Neutrophil (primary cell): ENCODE measurements around the gene UBR7.

Source experiments
- H3K27ac ChIP-seq: fragments of 200-600 bp; sonication (generic); 2 replicates; pipeline ENCODE4 v1.5.1; 2016; ENCODE audit warnings: mild to moderate bottlenecking, moderate library complexity
- H3K27me3 ChIP-seq: fragments of 200-600 bp; sonication (generic); 2 replicates; pipeline ENCODE4 v1.6.0; 2016; ENCODE audit warnings: mild to moderate bottlenecking
- H3K36me3 ChIP-seq: fragments of 200-600 bp; sonication (generic); 2 replicates; pipeline ENCODE4 v1.5.1; 2017
- H3K4me1 ChIP-seq, 2 experiments: fragments of 200-600 bp in 1 of 2; sonication (generic) in 1 of 2; 1 replicate in 1 of 2; 2 replicates in 1 of 2; pipeline versions ENCODE4 v1.5.1 to v1.6.1; 2013 to 2016; ENCODE audit warnings: low read depth in 1 of 2, low read length in 1 of 2, mild to moderate bottlenecking in 1 of 2, moderate library complexity in 1 of 2; ENCODE audit not compliant: control insufficient read depth in 1 of 2, insufficient read depth in 1 of 2
- H3K4me3 ChIP-seq, 2 experiments: fragments of 200-600 bp in 1 of 2; sonication (generic) in 1 of 2; 1 replicate in 1 of 2; 2 replicates in 1 of 2; pipeline ENCODE4 v1.5.1; 2013 to 2016; ENCODE audit warnings: low read depth in 1 of 2, low read length in 1 of 2, mild to moderate bottlenecking in 1 of 2, moderate library complexity in 1 of 2
- H3K9me3 ChIP-seq: fragments of 200-600 bp; sonication (generic); 2 replicates; pipeline ENCODE4 v1.5.1; 2016
- CTCF ChIP-seq: fragments of 200-600 bp; sonication (generic); IDR thresholded peaks from 2 replicates; pipeline ENCODE4 v1.5.1; 2016; ENCODE audit warnings: antibody characterized with exemption

The UBR7 gene

DNA sequence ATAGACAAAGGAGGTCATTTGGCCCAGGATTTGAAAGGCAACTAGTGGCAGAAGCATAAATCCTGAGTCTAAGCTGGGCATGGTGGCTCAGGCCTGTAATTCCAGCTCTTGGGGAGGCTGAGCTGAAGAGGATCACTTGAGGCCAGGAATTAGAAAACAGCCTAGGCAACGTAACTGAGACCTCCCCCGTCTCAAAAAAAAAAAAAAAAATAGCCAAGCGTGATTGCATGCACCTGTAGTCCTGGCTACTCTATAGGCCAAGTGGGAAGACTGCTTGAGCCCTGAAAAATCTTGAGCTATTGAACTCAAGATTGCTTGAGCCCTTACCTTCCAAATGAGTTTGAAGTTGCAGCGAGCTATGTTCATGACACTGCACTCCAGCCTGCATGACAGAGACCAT, 8.0 kb upstream of the UBR7 start:
- Histone ChIP-seq H3K27ac (no peak overlapping the region), H3K36me3 (no peaks in the 10 kb centered on the region), H3K4me3 (no peak overlapping the region), H3K4me1 (no peaks in the 10 kb centered on the region), H3K27me3 (no peaks in the 10 kb centered on the region), H3K9me3 (no peaks in the 10 kb centered on the region)
- no peak for TF ChIP-seq CTCF

- no peaks in the 10 kb centered on the region for H3K27me3 ChIP-seq
- no peaks in the 10 kb centered on the region for H3K36me3 ChIP-seq
- no peaks in the 10 kb centered on the region for H3K9me3 ChIP-seq
- H3K4me3 ChIP-seq, result no peak overlapping the region
- no peak overlapping the region for H3K27ac ChIP-seq
- no peak for TF ChIP-seq CTCF
- no peaks in the 10 kb centered on the region for H3K4me1 ChIP-seq
These were observed 6.5 kb upstream of the UBR7 start for GRCh38 chr14:93200553-93200952.

GRCh38 chr14:93201155-93201704, 5.8 kb upstream of the UBR7 start:
- no peak for TF ChIP-seq CTCF
- Histone ChIP-seq H3K27me3 (no peaks in the 10 kb centered on the region), H3K9me3 (no peaks in the 10 kb centered on the region), H3K4me1 (peaks cover 7% of the 10 kb centered on the region in 2 experiments), H3K27ac (no peak overlapping the region), H3K36me3 (no peaks in the 10 kb centered on the region), H3K4me3 (no peak overlapping the region)

DNA sequence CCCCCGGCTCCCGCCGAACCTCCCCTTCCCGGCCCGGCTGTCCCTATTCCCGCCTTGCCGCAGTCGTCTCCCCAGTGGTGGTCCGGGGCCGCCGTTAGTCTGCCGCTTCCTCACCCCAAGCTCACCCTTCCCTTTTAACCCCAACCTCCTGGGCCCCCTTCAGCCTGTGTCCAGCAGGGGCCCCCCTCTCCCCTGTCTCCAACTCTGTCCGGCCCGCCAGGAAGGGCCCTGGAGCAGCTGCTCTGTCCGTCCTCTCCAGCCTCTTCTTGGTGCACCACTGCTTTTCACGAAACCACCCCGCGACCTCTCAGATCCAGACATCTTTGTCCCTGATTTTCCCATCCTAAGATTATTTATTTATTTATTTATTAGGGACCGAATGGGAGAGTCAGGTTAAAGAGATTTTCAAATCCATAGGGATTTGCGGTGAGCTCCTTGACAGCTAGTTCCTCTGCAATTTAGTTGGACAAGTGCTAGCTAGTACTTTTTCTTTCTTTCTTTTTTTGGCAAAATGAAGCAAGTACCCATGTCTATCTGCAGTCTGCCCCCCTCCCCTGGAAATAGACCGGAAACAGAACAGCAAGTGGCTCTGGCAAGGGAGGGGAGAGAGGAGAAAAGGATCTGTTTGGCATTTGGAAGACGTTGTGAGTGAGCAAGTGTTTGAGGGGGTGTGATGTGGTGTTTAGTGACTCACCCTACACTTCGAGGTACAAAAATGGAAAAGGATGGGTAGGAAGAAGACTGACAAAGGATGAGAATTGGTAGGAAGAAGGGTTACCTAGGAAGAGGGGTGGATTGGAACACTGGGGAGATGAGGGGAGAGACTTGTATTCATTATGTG, 632 bp downstream of the UBR7 start:
- Histone ChIP-seq H3K4me3 (peak overlapping the region; percentile 80 to 91), H3K9me3 (no peaks in the 10 kb centered on the region), H3K27me3 (no peaks in the 10 kb centered on the region), H3K36me3 (peaks cover 8% of the 10 kb centered on the region), H3K4me1 (peaks cover 20 to 24% of the 10 kb centered on the region in 2 experiments), H3K27ac (peak overlapping the region; percentile 82)
- no peak for TF ChIP-seq CTCF

DNA sequence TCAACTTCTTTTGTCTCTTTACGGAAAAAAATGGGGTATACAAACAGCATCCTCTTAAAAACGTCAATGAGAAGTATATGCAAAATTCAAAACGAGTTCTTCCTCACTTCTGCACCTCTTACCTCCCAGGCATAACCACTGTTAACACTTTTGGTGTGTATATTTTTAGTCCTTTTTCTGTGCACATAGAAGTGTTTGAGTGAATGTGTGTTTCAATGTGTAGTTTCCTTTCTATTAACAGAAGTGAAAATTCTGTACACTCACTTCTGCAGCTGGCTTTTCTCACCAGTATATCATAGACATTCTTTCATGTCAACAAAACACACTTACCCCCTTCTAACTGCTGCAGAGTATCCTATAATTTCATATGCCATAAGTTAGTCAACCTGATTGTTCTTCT, 5.4 kb downstream of the UBR7 start:
- no peak for TF ChIP-seq CTCF
- peaks cover 8% of the 10 kb centered on the region in 2 experiments for H3K4me1 ChIP-seq
- no peaks in the 10 kb centered on the region for H3K9me3 ChIP-seq
- no peak overlapping the region for H3K27ac ChIP-seq
- H3K27me3 ChIP-seq, result no peaks in the 10 kb centered on the region
- peaks cover 50% of the 10 kb centered on the region for H3K36me3 ChIP-seq
- no peak overlapping the region for H3K4me3 ChIP-seq
